ENCODE data around the gene RAB44. TPM values are rescaled to one million over a fixed set of nuclear protein-coding genes. Genes with fewer than 3 reads are reported as not detected.
A peak's percentile ranks its signal among the peaks of the same experiment; 100 is the strongest.

Gene RAB44
- total RNA-seq, 1 donor from 2014 or later, result 0.96 TPM

DNA sequence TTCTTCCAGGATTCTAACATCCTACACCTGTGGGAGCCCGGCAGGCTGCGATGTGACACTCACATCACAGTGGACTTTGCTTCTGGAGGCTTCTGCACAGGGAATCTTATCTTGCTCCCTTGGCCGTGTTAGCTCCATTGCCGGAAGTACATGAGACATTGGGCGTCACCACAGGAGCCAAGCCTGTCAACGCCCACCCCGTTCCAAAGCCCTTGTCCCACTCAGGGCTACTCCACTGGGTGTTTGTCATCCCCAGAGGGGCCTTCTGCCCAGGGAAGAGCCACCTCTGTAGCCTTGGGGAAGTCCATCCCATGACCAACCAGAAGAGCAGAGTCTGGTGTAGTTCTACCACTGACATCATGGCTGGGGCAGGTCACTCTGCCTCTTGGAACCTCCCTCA lies 1.7 kb downstream of the RAB44 start:
- ATAC-seq (no peak), DNase-seq (peak; percentile 38)
- intact Hi-C loops (cut with DNase I), result no loop called here
- no peaks in the 10 kb centered on the region for H3K36me3 ChIP-seq
- no peaks in the 10 kb centered on the region for H3K9me3 ChIP-seq
- TF ChIP-seq, protein P1, sequence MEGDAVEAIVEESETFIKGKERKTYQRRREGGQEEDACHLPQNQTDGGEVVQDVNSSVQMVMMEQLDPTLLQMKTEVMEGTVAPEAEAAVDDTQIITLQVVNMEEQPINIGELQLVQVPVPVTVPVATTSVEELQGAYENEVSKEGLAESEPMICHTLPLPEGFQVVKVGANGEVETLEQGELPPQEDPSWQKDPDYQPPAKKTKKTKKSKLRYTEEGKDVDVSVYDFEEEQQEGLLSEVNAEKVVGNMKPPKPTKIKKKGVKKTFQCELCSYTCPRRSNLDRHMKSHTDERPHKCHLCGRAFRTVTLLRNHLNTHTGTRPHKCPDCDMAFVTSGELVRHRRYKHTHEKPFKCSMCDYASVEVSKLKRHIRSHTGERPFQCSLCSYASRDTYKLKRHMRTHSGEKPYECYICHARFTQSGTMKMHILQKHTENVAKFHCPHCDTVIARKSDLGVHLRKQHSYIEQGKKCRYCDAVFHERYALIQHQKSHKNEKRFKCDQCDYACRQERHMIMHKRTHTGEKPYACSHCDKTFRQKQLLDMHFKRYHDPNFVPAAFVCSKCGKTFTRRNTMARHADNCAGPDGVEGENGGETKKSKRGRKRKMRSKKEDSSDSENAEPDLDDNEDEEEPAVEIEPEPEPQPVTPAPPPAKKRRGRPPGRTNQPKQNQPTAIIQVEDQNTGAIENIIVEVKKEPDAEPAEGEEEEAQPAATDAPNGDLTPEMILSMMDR (IDR thresholded peaks at IDR 0.05), result no peak
- no peaks in the 10 kb centered on the region for H3K4me1 ChIP-seq
- H3K4me3 ChIP-seq, result no peak overlapping the region
- no peak overlapping the region for H3K27ac ChIP-seq
- no peaks in the 10 kb centered on the region for H3K27me3 ChIP-seq

DNA sequence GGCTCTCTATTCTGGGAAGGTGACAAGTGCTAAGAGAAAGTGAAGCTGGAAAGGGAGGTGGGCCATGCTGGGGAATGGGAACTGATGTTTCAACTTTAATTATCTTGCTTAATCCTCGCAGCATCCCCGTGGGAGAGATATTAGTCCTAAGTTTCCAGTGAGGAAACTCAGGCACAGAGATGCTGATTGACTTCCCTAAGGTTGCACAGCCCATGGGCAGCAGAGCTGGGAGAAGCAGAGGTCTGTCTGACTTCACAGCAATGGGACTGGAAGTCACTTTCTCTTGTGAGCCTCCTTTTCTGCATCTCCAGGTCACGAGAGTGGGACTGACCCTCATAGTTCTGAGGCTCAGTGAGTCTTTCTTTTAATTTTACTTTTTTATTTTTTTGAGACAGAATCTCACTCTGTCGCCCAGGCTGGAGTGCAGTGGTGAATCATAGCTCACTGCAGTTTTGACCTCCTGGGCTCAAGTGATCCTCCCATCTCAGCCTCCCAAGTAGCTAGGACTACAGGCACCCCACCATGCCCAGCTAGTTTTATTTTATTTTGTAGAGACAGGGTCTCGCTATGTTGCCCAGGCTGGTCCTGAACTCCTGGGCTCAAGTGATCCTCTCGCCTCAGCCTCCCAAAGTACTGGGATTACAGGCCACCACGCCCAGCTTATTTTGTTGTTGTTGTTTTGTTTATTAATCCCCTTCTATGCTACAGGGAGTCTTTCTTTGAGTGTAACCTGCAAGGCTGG lies 2.6 kb downstream of the RAB44 start:
- H3K27ac ChIP-seq, result no peak overlapping the region
- H3K9me3 ChIP-seq, result no peaks in the 10 kb centered on the region
- TF ChIP-seq, protein P1 (IDR thresholded peaks at IDR 0.05), result no peak
- DNase-seq (no peak), ATAC-seq (no peak)
- no peak overlapping the region for H3K4me3 ChIP-seq
- no peaks in the 10 kb centered on the region for H3K4me1 ChIP-seq
- H3K36me3 ChIP-seq, result no peaks in the 10 kb centered on the region
- H3K27me3 ChIP-seq, result no peaks in the 10 kb centered on the region
- intact Hi-C loops (cut with DNase I), result no loop called here

DNA sequence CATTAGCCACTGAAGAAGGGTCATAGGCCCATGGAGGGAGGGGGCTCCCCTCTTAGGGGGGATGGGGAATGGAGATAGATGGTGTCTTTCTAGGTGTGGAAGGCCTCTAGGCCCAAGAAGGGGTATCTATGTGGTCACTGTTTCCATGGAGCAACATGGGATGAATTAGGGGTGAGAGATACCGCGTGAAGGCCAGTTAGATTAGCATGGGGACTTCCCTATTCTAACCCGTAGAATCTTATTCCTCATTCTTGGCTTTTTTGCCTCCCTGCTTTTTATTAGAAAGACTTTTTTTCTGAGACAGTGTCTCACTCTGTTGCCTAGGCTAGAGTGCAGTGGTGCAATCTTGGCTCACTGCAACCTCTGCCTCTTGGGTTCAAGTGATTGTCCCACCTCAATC lies 3.2 kb downstream of the RAB44 start:
- H3K4me1 ChIP-seq, result no peaks in the 10 kb centered on the region
- no peak overlapping the region for H3K4me3 ChIP-seq
- H3K9me3 ChIP-seq, result no peaks in the 10 kb centered on the region
- peak; percentile 34 for ATAC-seq
- intact Hi-C loops (cut with DNase I), result no loop called here
- TF ChIP-seq, protein P1 (IDR thresholded peaks at IDR 0.05), result no peak
- DNase-seq, result no peak
- no peaks in the 10 kb centered on the region for H3K36me3 ChIP-seq
- H3K27me3 ChIP-seq, result no peaks in the 10 kb centered on the region
- no peak overlapping the region for H3K27ac ChIP-seq

DNA sequence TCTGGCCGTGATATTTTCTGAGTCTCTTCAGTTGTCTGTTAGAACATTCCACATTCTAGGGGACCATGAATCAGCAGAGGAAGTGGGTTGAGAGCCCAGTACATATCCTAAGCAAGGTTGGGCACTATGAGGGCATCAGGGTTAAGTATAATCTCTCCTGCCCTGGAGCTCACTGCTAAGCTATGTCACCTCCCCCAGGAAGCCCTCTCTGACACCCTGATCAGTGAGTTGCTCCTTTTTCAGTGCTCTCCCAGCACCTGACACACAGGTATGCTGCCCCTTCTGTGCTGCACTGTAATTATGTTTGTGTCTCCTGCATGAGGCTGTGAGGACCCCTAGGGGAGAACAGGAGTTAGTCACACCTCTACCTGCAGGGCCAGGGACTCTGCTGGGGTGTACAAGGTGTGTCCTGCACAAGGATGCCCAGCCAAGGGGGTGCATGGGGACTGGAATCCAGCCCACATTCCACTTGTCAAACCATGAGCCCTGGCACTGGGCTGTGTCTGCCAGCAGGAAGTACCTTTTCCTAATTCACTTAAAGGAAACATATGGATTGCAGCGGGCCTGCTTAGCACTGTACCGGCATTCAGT lies 3.9 kb downstream of the RAB44 start:
- no peaks in the 10 kb centered on the region for H3K27me3 ChIP-seq
- intact Hi-C loops (cut with DNase I), result no loop called here
- DNase-seq, result peak; percentile 45
- TF ChIP-seq, protein P1 (IDR thresholded peaks at IDR 0.05), result no peak
- no peaks in the 10 kb centered on the region for H3K9me3 ChIP-seq
- no peaks in the 10 kb centered on the region for H3K4me1 ChIP-seq
- ATAC-seq, result peak; percentile 48
- H3K36me3 ChIP-seq, result no peaks in the 10 kb centered on the region
- no peak overlapping the region for H3K27ac ChIP-seq
- no peak overlapping the region for H3K4me3 ChIP-seq

DNA sequence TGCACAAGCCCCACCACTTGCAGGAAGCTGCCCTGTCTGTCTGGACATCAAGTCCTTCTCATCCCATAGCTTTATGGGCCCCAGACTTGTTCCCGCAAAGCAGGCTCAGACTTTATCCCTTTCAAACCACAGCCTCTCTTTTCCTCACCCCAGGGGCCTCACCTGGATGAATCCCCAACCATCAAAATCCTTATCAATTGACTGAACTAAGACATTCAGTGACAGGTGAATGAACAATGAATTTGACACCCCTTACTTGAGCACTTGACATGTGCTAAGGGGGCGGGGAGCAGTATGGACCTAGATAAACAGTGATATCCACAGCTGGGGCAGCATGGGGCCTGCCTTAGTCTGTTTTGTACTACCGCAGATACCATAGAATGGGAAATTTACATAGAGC lies 5.0 kb downstream of the RAB44 start:
- H3K4me3 ChIP-seq, result no peak overlapping the region
- intact Hi-C loops (cut with DNase I), result no loop called here
- no peaks in the 10 kb centered on the region for H3K36me3 ChIP-seq
- H3K27me3 ChIP-seq, result no peaks in the 10 kb centered on the region
- TF ChIP-seq, protein P1 (IDR thresholded peaks at IDR 0.05), result no peak
- ATAC-seq (no peak), DNase-seq (no peak)
- no peaks in the 10 kb centered on the region for H3K4me1 ChIP-seq
- no peak overlapping the region for H3K27ac ChIP-seq
- no peaks in the 10 kb centered on the region for H3K9me3 ChIP-seq

Data from upper lobe of right lung (tissue), 1 donor.